CD4-positive, alpha-beta T cell treated with Interleukin-21 for 1 hour (primary cell): ENCODE data around the gene FAM120B.

Source experiments
- DNase-seq: peaks from one replicate; pipeline ENCODE4 v3.0.0-alpha.2; 2020

Gene FAM120B

GRCh38 chr6:170273191-170273590 is 33.4 kb upstream of the FAM120B start:
- DNase-seq = no peak

GRCh38 chr6:170273681-170274080 is 32.9 kb upstream of the FAM120B start:
- no peak for DNase-seq

- no peak for DNase-seq
Measured at GRCh38 chr6:170274713-170275560, 31.6 kb upstream of the FAM120B start.

- no peak for DNase-seq
Measured at GRCh38 chr6:170276369-170277057, 30.0 kb upstream of the FAM120B start.

GRCh38 chr6:170277893-170278742 is 28.4 kb upstream of the FAM120B start:
- DNase-seq = no peak

- no peak for DNase-seq
Measured at GRCh38 chr6:170278743-170279094, 27.8 kb upstream of the FAM120B start.

GRCh38 chr6:170279426-170279825 is 27.1 kb upstream of the FAM120B start:
- DNase-seq = no peak

GRCh38 chr6:170279977-170280688 is 26.4 kb upstream of the FAM120B start:
- peak; percentile 72 for DNase-seq

- no peak for DNase-seq
Measured at GRCh38 chr6:170280689-170281045, 25.9 kb upstream of the FAM120B start.

GRCh38 chr6:170281331-170282292 is 24.9 kb upstream of the FAM120B start:
- DNase-seq = no peak

- DNase-seq = no peak
Measured at GRCh38 chr6:170282512-170283158, 23.9 kb upstream of the FAM120B start.

- no peak for DNase-seq
Measured at GRCh38 chr6:170283212-170284081, 23.1 kb upstream of the FAM120B start.

- DNase-seq = no peak
Measured at GRCh38 chr6:170284126-170284773, 22.3 kb upstream of the FAM120B start.

GRCh38 chr6:170284866-170285469 is 21.6 kb upstream of the FAM120B start:
- DNase-seq = no peak

GRCh38 chr6:170285482-170285881 is 21.1 kb upstream of the FAM120B start:
- DNase-seq = no peak

GRCh38 chr6:170286246-170286933 is 20.2 kb upstream of the FAM120B start:
- DNase-seq = no peak

- DNase-seq = no peak
Measured at GRCh38 chr6:170286934-170287265, 19.7 kb upstream of the FAM120B start.

- DNase-seq = no peak
Measured at GRCh38 chr6:170287371-170287876, 19.1 kb upstream of the FAM120B start.
